NT2/D1 (cell line): ENCODE data around the gene POLR2H.

Experiments
- SUZ12 ChIP-seq: IDR thresholded peaks from 2 replicates; pipeline ENCODE4 v1.6.1; 2011; ENCODE audit not compliant: insufficient read length, insufficient read depth; ENCODE audit errors: extremely low read depth
- YY1 ChIP-seq: IDR thresholded peaks from 2 replicates; pipeline ENCODE4 v1.6.1; 2011; ENCODE audit not compliant: insufficient read length, insufficient read depth
- ZNF274 ChIP-seq: IDR thresholded peaks from 2 replicates; pipeline ENCODE4 v1.6.1; 2011; ENCODE audit warnings: mild to moderate bottlenecking, low read depth, low read length

GRCh38 chr3:184368116-184368515, 6.6 kb downstream of the POLR2H start:
- no peak for TF ChIP-seq SUZ12
- TF ChIP-seq YY1: no peak
- TF ChIP-seq ZNF274: no peak
